T-helper 9 cell (primary cell): ENCODE data around the gene TRPM8.
A peak's percentile ranks its signal among the peaks of the same experiment; 100 is the strongest.

Source experiments
- DNase-seq: peaks from one replicate; pipeline ENCODE4 v3.0.0-alpha.2; 2020

The TRPM8 gene

DNA sequence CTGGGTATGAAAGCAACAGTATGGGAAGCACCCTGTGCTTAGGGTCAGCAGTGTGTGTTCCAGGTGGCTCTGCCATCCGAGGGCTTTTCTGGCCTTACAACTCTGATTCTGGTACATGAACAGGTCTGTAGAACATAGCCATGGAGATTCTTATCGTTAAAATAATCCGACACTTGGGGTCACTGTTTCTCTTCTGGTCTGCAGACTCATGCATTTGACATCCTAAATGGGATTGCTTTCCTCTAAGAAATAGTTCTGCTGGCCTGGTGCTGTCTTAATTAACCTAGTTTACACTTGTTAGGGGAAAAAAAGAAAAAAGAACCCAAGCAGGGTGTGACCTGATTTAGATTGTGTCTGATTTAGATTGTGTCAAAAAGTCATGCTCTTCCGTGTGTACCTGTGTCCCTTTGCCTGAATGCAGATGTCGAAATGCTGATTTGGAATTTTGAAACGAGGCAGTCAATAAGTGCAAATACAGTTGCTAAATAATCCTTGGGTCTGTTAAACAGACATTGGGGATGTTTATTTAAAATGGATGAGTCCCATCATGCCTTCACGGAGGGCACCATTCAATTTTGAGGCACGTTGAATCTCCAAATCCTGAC lies 59.6 kb downstream of the TRPM8 start:
- DNase-seq: no peak

- no peak for DNase-seq
Measured at GRCh38 chr2:233977296-233977837, 60.2 kb downstream of the TRPM8 start.

DNA sequence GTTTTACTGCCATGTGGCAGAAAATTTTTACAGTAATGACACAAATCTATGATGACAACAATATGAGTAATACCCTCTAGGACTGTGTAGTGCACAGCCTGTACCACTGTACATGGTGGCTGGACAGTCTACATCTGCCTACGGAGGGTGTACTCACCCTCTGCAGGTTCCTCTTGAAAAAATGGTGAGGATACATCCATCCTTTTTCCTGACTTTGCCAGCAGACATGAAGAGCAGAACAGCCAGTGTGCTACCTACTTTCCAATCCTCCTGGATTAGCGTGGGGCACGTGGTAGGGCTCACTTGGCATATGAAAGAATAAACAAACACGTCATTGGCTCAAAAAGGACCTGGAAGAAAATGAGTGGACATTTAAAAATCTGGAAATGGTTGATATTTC lies 62.6 kb downstream of the TRPM8 start:
- DNase-seq: no peak

DNA sequence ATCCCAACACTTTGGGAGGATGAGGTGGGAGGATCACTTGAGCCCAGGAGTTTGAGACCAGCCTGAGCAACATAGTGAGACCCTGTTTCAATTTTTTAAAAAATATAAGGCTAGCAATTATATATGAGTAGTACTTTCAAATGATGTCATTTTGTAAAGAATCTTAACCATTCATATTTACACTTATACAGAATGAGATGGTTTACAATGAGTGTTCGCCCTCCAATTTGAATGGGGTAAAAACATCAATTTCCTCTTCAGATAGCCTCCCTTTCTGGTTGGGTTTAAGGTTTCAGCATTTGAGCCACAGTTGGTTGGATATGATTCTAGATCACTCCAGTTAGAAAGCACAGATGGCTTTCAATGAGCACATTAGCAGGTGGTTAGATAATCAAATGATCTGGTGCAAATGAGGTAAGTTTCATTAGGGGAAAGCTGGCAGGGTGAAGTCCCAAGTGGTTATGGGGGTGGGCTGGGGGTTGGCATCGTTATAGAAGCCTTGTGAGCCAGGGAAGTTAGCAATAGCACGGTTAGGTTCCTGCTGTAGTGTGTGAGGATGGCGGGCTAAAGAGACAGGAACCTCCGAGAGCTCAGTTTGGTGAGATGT lies 63.9 kb downstream of the TRPM8 start:
- no peak for DNase-seq

DNA sequence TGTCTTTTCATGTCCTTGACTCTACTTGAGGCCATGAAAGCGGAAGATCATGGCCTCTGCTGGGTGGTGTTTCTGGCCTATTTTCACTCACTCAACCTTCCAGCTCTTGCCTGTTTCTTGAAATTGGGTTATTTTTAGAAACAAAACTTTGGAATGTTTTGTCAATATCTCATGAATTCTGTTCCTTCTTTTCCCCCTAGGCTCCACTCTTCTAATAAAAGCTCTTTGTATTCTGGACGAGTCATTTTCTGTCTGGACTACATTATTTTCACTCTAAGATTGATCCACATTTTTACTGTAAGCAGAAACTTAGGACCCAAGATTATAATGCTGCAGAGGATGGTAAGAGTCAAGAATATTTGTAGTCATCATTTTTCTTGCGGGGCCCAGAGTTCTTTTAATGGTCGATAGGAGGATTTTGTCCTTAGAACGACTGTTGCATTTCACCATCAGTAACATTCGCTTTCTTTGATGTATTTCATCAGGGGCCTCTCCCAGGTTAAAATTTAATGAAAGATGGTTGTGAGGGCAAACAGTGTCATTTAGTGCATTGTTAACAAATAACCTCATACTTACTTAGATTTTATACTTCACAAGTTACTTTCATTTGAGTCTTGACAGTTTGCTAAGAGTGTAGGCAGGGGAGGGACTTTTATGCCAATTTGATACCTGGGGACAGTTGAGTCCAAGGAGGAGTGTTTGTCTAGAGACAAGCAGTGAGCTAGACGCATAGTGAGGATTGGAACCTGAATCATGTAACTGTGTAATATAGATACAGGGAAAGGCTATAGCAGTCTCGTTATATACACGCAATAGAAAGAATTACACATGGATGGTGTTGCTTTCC lies 64.6 kb downstream of the TRPM8 start:
- no peak for DNase-seq

DNA sequence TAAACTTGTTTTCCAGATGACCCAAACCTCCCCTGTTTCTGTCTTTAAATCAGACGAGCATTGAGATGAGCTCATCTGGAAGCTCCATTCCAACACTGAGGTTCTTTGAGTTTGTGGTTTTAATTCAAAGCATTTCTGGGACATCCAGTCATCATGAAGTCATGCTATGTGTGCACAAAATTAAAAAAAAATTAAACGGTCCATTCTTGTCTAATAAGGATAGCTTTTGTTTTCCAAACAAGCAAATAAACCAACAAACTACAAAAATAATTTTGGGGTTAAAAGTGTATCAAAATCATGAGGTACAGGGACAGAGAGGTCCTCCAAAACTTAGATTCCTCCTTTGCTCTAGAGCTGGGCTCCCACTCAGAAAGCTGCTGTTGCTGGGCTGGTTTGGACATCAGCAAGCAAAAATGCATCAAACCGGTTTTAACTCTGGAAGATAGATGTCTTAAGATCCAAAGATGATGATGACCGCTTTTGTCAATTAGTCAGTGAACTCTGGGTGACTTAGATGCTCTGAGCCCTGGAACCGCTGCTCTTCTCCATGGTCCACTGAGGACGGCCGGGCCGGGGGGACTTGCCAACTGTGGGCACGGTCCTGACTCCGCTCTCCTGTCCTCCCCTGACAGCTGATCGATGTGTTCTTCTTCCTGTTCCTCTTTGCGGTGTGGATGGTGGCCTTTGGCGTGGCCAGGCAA lies 65.4 kb downstream of the TRPM8 start:
- no peak for DNase-seq

DNA sequence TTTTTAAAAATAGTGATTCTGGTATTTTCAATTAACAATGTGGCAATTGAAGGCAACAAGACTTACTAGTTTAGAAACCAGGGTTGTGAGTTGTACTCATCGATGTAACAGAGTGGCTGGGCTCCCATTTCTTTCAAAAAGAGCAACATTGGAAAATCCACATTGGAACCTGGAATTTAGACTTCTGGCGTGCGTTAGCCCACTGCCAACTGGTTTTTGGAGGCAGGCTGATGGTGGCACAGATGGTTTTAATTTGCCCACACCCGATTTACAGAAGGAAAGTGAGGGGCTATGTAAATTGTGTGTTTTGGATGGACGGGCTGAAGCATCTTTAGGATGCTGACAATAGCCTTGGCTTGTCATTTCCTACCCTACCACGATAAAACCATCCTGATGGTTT lies 66.3 kb downstream of the TRPM8 start:
- no peak for DNase-seq

DNA sequence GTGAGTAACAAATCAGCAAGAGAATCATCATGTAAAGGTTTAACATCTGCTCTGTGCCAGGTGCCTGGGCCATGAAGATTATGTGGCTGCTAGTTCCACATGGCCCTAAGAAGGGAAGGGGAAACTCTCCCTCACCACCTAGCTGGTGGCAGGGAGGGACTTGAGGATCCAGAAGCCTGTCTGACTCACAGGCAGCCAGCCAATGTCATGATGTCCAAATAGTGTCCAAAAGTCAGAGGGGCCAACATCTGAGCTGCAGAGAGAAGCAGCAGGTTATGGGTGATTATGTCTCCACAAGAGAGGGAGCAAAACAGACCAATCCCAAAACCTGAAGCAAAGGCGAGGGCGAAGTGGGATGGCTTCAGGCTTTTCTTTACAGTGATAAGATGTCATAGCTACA lies 71.4 kb downstream of the TRPM8 start:
- no peak for DNase-seq

DNA sequence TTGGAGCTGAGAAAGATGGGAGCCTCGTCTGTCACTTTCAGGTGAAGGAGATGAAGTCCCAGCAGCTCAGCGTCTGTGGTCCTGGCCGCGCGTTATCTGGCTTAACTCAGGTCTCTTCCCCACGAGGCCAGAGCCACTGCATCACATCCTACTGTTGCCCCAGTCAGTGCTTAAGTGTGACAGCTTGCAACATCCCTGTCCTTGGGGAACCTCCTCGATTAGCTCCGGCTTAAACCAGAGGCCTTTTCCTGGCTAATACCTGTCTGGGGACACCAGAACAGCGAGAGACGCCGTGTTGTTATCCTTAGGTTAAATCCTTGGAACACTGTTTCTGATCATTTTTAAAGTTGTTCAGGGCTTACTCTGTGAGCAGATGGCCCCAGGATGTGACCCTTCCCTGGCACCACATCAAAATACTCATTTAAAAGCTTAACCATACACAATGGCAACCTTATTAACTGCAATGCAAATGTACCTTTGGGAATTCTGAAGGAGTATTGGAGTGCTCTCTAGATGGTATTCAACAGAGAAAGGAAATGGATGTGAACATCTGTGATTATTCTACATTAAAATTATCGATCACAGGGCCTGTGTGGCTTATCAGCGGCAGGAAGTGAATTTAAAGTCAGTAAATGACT lies 72.2 kb downstream of the TRPM8 start:
- no peak for DNase-seq

GRCh38 chr2:233990261-233990798 lies 73.2 kb downstream of the TRPM8 start:
- peak; percentile 57 for DNase-seq

- DNase-seq: no peak
Measured at GRCh38 chr2:233991196-233991595, 74.0 kb downstream of the TRPM8 start.

- DNase-seq: no peak
Measured at GRCh38 chr2:233992513-233993217, 75.5 kb downstream of the TRPM8 start.

DNA sequence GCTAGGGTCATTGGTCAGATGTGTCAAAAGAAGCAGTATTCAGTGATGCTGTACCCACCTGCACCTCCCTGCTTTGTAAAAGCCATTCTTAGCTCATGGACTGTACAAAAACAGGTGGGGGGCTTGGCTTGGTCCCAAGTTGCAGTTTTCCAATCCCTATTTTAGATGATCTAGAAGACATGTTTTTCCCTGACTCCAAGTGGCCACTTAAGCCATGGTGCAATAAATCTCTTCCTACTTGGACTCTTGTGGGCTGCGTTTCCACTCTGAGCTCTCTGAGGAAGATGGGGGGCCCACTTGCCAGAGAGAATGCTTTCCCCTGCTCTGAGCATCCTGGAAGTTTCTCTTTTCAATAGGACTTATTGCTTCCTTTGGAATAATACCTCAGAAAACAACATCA lies 76.3 kb downstream of the TRPM8 start:
- DNase-seq: no peak

DNA sequence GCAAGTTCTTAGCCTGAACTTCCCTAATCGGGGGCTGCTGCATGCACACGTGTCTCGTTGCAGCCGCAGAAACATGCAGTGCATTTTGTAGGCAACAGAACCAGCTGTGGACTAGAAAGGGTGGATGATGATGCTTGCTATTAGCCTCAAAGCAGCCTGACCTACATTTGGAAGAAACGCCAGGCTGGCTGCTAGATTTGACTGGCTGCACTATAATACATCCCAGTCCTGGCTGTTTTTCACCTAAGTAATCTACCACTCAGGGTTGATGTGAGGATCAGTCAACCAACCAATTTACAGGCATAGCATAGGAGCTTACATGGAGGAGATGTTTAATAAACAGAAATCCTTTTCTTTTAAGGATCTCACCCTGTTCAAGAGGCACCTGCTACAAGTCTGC lies 77.0 kb downstream of the TRPM8 start:
- DNase-seq: no peak

DNA sequence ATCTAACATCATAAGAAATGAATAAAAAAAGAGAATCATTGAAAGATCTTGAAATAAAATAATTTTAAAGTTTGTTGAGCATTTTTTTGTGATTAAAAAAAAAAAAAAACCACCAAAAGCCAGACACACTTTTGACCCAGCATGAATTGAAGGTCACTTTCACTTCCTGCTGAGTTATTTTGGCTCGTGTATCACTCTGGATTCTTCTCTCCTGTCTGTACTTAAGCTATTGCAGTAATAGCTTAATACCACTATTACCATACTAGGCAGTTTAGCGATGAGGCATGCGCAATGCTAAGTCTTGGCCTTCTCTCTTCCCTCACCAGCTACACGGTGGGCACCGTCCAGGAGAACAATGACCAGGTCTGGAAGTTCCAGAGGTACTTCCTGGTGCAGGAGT lies 78.8 kb downstream of the TRPM8 start:
- DNase-seq: no peak

GRCh38 chr2:233996461-233996860 lies 79.3 kb downstream of the TRPM8 start:
- no peak for DNase-seq

GRCh38 chr2:233997707-233998106 lies 80.5 kb downstream of the TRPM8 start:
- no peak for DNase-seq

- DNase-seq: no peak
Measured at GRCh38 chr2:233999182-233999581, 82.0 kb downstream of the TRPM8 start.

DNA sequence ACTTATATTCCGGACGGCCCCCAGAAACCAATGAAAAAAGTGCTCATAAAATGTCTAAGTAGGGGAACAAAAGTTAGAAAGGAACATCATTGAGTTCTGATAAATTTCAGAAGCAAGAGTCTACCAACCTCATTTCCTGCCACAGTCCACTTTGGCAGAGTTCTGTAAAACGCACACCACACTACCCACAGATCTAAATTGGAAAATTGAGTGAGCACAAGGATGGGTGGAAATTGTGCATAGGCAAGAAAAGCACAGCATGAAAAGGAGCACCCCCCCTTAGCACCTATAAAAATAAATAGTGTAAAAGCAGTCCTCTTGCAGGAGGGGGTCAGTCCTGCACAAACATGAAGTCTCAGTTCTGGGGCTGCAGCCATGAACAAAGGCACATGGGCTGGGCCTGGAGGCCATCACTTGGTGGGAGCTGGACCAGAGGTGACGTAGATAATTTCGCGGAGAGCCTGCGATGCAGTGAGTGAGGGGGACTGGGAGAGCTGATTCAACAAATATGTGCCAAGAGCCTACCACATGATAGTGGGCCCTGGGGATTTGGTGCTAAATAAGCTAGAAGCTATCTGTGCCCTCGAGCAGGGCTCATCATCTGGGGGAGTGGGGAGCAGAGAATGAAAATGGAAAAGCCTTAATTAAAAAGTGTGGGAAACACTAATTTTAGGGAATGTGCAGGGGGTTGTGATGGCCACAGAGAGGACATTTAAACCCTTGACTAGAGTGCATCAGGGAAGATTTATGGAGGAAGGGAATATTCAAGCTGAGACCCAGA lies 84.4 kb downstream of the TRPM8 start:
- DNase-seq: no peak

GRCh38 chr2:234002281-234002680 lies 85.1 kb downstream of the TRPM8 start:
- no peak for DNase-seq
